Measurements from ENCODE around the gene TCEAL1. TPM values are rescaled to one million over a fixed set of nuclear protein-coding genes. Genes with fewer than 3 reads are reported as not detected.
"Not testable (repeated sequence)": the region's sequence is repeated elsewhere in the genome, so short reads cannot be mapped to it uniquely, and the experiment has no call there.

The TCEAL1 gene
- total RNA-seq, 1 experiment from 2014 or later, result not detected

GRCh38 chrX:103637604-103638338 lies 9.0 kb downstream of the TCEAL1 start:
- intact Hi-C loops (cut with micrococcal nuclease), result no loop called here
- no peaks in the 10 kb centered on the region for H3K9me3 ChIP-seq (ENCODE audit: control insufficient read depth in 1 of 2, insufficient read depth in 1 of 2, low read depth in 1 of 2, low read length in 2 of 2)
- ATAC-seq (peak; percentile 84), DNase-seq (ENCODE audit: low read depth, low spot score) (peak; percentile 55)
- H3K79me2 ChIP-seq (ENCODE audit: insufficient read depth, low read length), result no peaks in the 10 kb centered on the region
- no peak overlapping the region for H2AFZ ChIP-seq (ENCODE audit: low read depth, low read length, poor library complexity, severe bottlenecking)
- peak overlapping the region; percentile 33 for H3K4me2 ChIP-seq (ENCODE audit: low read length)
- H3K4me3 ChIP-seq (replicated peaks in 1 of 2; ENCODE audit: low read depth in 1 of 2, low read length in 2 of 2), result no peak overlapping the region
- ChIA-PET POLR2A (no interaction called here), CTCF (no interaction called here), RAD21 (ENCODE audit: low non-redundant PET in 1 of 2, low total read pairs in 2 of 2, uncharacterized antibody in 2 of 2, unreplicated experiment in 2 of 2) (no interaction called here)
- TF ChIP-seq POLR2A (IDR thresholded peaks at IDR 0.05; ENCODE audit: borderline replicate concordance, extremely low read depth, insufficient read depth, insufficient read length) (no peak), EZH2 (IDR thresholded peaks at IDR 0.05) (no peak), SIN3A (IDR thresholded peaks at IDR 0.05; ENCODE audit: low read depth) (no peak), YY1 (IDR thresholded peaks at IDR 0.05; ENCODE audit: extremely low read depth, insufficient replicate concordance, low read depth, low read length) (no peak), POLR2AphosphoS5 (IDR thresholded peaks at IDR 0.05; ENCODE audit: low read depth, low read length) (no peak), FOSL1 (IDR thresholded peaks at IDR 0.05; ENCODE audit: low read depth) (0 out of 2 replicates have a peak, but pooled peaks have one; percentile 11), SRF (IDR thresholded peaks at IDR 0.05; ENCODE audit: low read depth) (no peak)
- peaks cover 2 to 27% of the 10 kb centered on the region in 2 experiments; a peak in 3 of 4 replicates for H3K4me1 ChIP-seq (ENCODE audit: control insufficient read depth in 1 of 2, insufficient read depth in 2 of 2, low read length in 2 of 2)
- no peaks in the 10 kb centered on the region for H3K27me3 ChIP-seq (ENCODE audit: insufficient read depth, low read length)
- no peaks in the 10 kb centered on the region for H3K9me2 ChIP-seq (ENCODE audit: insufficient read depth)
- BruUV-seq (replicated peaks), result no TSS peak
- no peaks in the 10 kb centered on the region for H4K20me1 ChIP-seq (ENCODE audit: insufficient read depth)
- no peaks in the 10 kb centered on the region for H3K36me3 ChIP-seq (ENCODE audit: control insufficient read depth in 1 of 2, insufficient read depth in 2 of 2, low read length in 2 of 2)
- no peak overlapping the region for H3K27ac ChIP-seq (ENCODE audit: low read depth, low read length)
- no peak overlapping the region for H3K9ac ChIP-seq (ENCODE audit: low read length)

- POLR2A ChIA-PET; CTCF ChIA-PET; H3K9me2 ChIP-seq (ENCODE audit: insufficient read depth); H3K27ac ChIP-seq (ENCODE audit: low read depth, low read length); RAD21 ChIA-PET (ENCODE audit: low non-redundant PET in 1 of 2, low total read pairs in 2 of 2, uncharacterized antibody in 2 of 2, unreplicated experiment in 2 of 2); H2AFZ ChIP-seq (ENCODE audit: low read depth, low read length, poor library complexity, severe bottlenecking); H3K4me3 ChIP-seq (replicated peaks in 1 of 2; ENCODE audit: low read depth in 1 of 2, low read length in 2 of 2); H3K9me3 ChIP-seq (ENCODE audit: control insufficient read depth in 1 of 2, insufficient read depth in 1 of 2, low read depth in 1 of 2, low read length in 2 of 2); H4K20me1 ChIP-seq (ENCODE audit: insufficient read depth); BruUV-seq (replicated peaks); H3K27me3 ChIP-seq (ENCODE audit: insufficient read depth, low read length); H3K36me3 ChIP-seq (ENCODE audit: control insufficient read depth in 1 of 2, insufficient read depth in 2 of 2, low read length in 2 of 2); H3K9ac ChIP-seq (ENCODE audit: low read length); intact Hi-C loops (cut with micrococcal nuclease); H3K79me2 ChIP-seq (ENCODE audit: insufficient read depth, low read length); DNase-seq (ENCODE audit: low read depth, low spot score): not testable (repeated sequence)
- Histone ChIP-seq H3K4me1 (ENCODE audit: control insufficient read depth in 1 of 2, insufficient read depth in 2 of 2, low read length in 2 of 2) (peaks cover 2 to 27% of the 10 kb centered on the region in 2 experiments; a peak in 3 of 4 replicates), H3K4me2 (ENCODE audit: low read length) (peak overlapping the region; percentile 33; the same call in 1 of the 2 replicates)
- peak; percentile 31; the same call in 1 of the 2 replicates for ATAC-seq
Measured at GRCh38 chrX:103638479-103639346, 9.9 kb downstream of the TCEAL1 start.
